ENCODE measurements around the gene BICRA.
A peak's percentile ranks its signal among the peaks of the same experiment; 100 is the strongest.

BICRA gene

GRCh38 chr19:47608969-47609905 lies at the start of gene BICRA:
BICRA (plus strand) TSS chr19:47609134; CDS start chr19:47673575, 64,441 bp downstream.
- TF ChIP-seq CTCF (IDR thresholded peaks at IDR 0.05; ENCODE audit: low read depth, low read length) = no peak
- peak; percentile 79 for DNase-seq
- Histone ChIP-seq H3K27ac (peak within 1 kb of the TSS; percentile 96), H3K4me3 (ENCODE audit: low read depth, low read length) (peak within 1 kb of the TSS; percentile 81), H3K36me3 (peaks cover 5% of the 10 kb centered on the region), H3K9me3 (ENCODE audit: severe bottlenecking) (peaks cover 3% of the 10 kb centered on the region), H3K27me3 (ENCODE audit: insufficient read depth, low read depth, severe bottlenecking) (no peaks in the 10 kb centered on the region)

GRCh38 chr19:47560999-47561398 lies 47.9 kb upstream of the BICRA start:
- H3K9me3 ChIP-seq (ENCODE audit: severe bottlenecking) = no peaks in the 10 kb centered on the region
- no peaks in the 10 kb centered on the region for H3K36me3 ChIP-seq
- H3K4me3 ChIP-seq (ENCODE audit: low read depth, low read length) = no peak overlapping the region
- no peak for TF ChIP-seq CTCF (IDR thresholded peaks at IDR 0.05; ENCODE audit: low read depth, low read length)
- no peak overlapping the region for H3K27ac ChIP-seq
- H3K27me3 ChIP-seq (ENCODE audit: insufficient read depth, low read depth, severe bottlenecking) = no peaks in the 10 kb centered on the region
- no peak for DNase-seq

DNA sequence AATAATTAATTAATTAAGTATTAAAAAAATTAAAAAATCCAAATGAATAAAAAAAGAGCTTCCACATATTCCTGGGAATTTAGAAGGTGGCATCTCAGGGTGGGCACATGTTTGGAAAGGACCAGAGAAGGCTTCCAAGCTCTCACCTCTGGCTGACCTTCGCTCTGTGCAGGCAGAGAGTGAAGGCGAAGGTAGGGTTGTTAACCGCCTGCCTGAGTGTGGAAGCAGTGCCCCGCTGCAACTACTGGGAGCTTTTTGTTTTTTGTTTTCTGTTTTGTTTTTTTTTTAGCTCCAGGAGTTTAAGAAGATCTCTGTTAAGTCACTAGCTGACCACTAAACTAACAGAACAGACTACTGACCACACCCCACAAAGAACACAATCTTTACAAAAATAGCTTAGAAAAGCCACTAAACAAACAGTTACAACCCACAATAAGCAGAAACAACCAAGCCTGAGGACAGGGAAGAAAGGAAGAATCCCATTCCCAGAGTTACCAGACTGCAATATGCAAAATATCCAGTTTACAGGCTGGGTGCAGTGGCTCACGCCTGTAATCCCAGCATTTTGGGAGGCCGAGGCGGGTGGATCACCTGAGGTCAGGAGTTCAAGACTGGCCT lies 47.4 kb upstream of the BICRA start:
- TF ChIP-seq CTCF (IDR thresholded peaks at IDR 0.05; ENCODE audit: low read depth, low read length) = no peak
- H3K27me3 ChIP-seq (ENCODE audit: insufficient read depth, low read depth, severe bottlenecking) = no peaks in the 10 kb centered on the region
- H3K27ac ChIP-seq = no peak overlapping the region
- no peak overlapping the region for H3K4me3 ChIP-seq (ENCODE audit: low read depth, low read length)
- DNase-seq = no peak
- no peaks in the 10 kb centered on the region for H3K9me3 ChIP-seq (ENCODE audit: severe bottlenecking)
- no peaks in the 10 kb centered on the region for H3K36me3 ChIP-seq

GRCh38 chr19:47564081-47564480 lies 44.9 kb upstream of the BICRA start:
- H3K4me3 ChIP-seq (ENCODE audit: low read depth, low read length) = no peak overlapping the region
- no peaks in the 10 kb centered on the region for H3K36me3 ChIP-seq
- TF ChIP-seq CTCF (IDR thresholded peaks at IDR 0.05; ENCODE audit: low read depth, low read length) = no peak
- H3K27ac ChIP-seq = no peak overlapping the region
- H3K9me3 ChIP-seq (ENCODE audit: severe bottlenecking) = no peaks in the 10 kb centered on the region
- H3K27me3 ChIP-seq (ENCODE audit: insufficient read depth, low read depth, severe bottlenecking) = no peaks in the 10 kb centered on the region
- no peak for DNase-seq

DNA sequence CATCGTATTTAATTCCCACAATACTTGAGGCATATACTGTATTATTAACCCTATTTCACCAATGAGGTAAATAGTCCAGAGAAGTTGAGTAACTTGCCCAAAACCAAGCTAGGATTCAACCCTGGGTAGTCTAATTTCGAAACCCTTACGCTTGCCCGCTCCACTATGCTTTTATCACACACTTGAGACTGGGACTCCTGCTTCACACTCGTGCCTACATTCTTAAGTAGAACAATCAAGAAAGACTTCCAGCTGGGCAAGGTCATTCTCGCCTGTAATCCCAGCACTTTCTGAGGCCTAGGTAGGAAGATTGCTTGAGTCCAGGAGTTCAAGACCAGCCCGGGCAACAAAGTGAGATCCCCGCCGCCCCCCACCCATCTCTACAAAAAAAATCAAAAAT lies 39.6 kb upstream of the BICRA start:
- H3K9me3 ChIP-seq (ENCODE audit: severe bottlenecking) = no peaks in the 10 kb centered on the region
- no peak for DNase-seq
- no peaks in the 10 kb centered on the region for H3K36me3 ChIP-seq
- H3K27ac ChIP-seq = no peak overlapping the region
- no peak overlapping the region for H3K4me3 ChIP-seq (ENCODE audit: low read depth, low read length)
- no peak for TF ChIP-seq CTCF (IDR thresholded peaks at IDR 0.05; ENCODE audit: low read depth, low read length)
- H3K27me3 ChIP-seq (ENCODE audit: insufficient read depth, low read depth, severe bottlenecking) = no peaks in the 10 kb centered on the region

Measured in WERI-Rb-1 (cell line).